Neural cell (in vitro differentiated cells): ENCODE data around the gene ADAMTS17. TPM values are rescaled to one million over a fixed set of nuclear protein-coding genes. Genes with fewer than 3 reads are reported as not detected.

ENCODE experiments used
- H2AFZ ChIP-seq: fragments of 200-600, 300-800 bp; sonication (generic), shearing (Covaris generic); 2 replicates; pipeline ENCODE4 v1.6.0; 2014; ENCODE audit warnings: low read depth, mild to moderate bottlenecking, antibody characterized with exemption, low read length, moderate library complexity
- H3F3A ChIP-seq: fragments of 200-600 bp; shearing (Covaris generic); 2 replicates; pipeline ENCODE4 v1.6.1; 2016; ENCODE audit warnings: mild to moderate bottlenecking, moderate library complexity, mixed read lengths, antibody characterized with exemption, low read length; ENCODE audit not compliant: insufficient read depth, poor library complexity, severe bottlenecking
- H3K27ac ChIP-seq: fragments of 200-600, 300-800 bp; sonication (generic), shearing (Covaris generic); 2 replicates; pipeline ENCODE4 v1.5.1; 2014; ENCODE audit warnings: mild to moderate bottlenecking, low read length, moderate library complexity
- H3K27me3 ChIP-seq: fragments of 300-800, 200-600 bp; sonication (generic), shearing (Covaris generic); 2 replicates; pipeline ENCODE4 v1.6.0; 2014; ENCODE audit warnings: mild to moderate bottlenecking, low read depth, low read length, moderate library complexity; ENCODE audit not compliant: insufficient read depth
- H3K36me3 ChIP-seq: fragments of 300-800, 200-600 bp; sonication (generic), shearing (Covaris generic); 2 replicates; pipeline ENCODE4 v1.5.1; 2014; ENCODE audit warnings: mild to moderate bottlenecking, antibody characterized with exemption, low read length, moderate library complexity; ENCODE audit not compliant: insufficient read depth
- H3K4me2 ChIP-seq: fragments of 300-800, 200-600 bp; sonication (generic), shearing (Covaris generic); 2 replicates; pipeline ENCODE4 v1.6.0; 2014; ENCODE audit warnings: mild to moderate bottlenecking, low read length
- H3K4me3 ChIP-seq: fragments of 300-800, 200-600 bp; sonication (generic), shearing (Covaris generic); 2 replicates; pipeline ENCODE4 v1.5.1; 2014; ENCODE audit warnings: mild to moderate bottlenecking, low read length, moderate library complexity
- H3K79me2 ChIP-seq: fragments of 200-600 bp; shearing (Covaris generic); replicated peaks from 2 replicates; pipeline ENCODE4 v1.6.0; 2014; ENCODE audit warnings: mild to moderate bottlenecking, low read length, moderate library complexity; ENCODE audit not compliant: insufficient read depth
- H3K9ac ChIP-seq: fragments of 300-800, 200-600 bp; sonication (generic), shearing (Covaris generic); 2 replicates; pipeline ENCODE4 v1.6.1; 2016; ENCODE audit warnings: mild to moderate bottlenecking, low read length, mixed read lengths
- H3K9me2 ChIP-seq: fragments of 200-600 bp; shearing (Covaris generic); 2 replicates; pipeline ENCODE4 v1.6.1; 2016; ENCODE audit warnings: mild to moderate bottlenecking, low read length, mixed read lengths; ENCODE audit not compliant: insufficient read depth
- H3K9me3 ChIP-seq: fragments of 200-600, 300-800 bp; sonication (generic), shearing (Covaris generic); 2 replicates; pipeline ENCODE4 v1.6.1; 2016; ENCODE audit warnings: mild to moderate bottlenecking, mixed run types, low read length, moderate library complexity, mixed read lengths
- H4K20me1 ChIP-seq: fragments of 200-600 bp; shearing (Covaris generic); 2 replicates; pipeline ENCODE4 v1.6.1; 2016; ENCODE audit warnings: mild to moderate bottlenecking, mixed run types; ENCODE audit not compliant: insufficient read depth
- CTCF ChIP-seq: fragments of 450-650 bp; IDR thresholded peaks from 2 replicates; pipeline ENCODE4 v1.5.1; 2014; ENCODE audit warnings: antibody characterized with exemption, mild to moderate bottlenecking, moderate library complexity; ENCODE audit not compliant: poor library complexity, severe bottlenecking
- EP300 ChIP-seq: fragments of 450-650 bp; conservative IDR thresholded peaks from 2 replicates; pipeline ENCODE4 v1.6.1; 2014; ENCODE audit warnings: antibody characterized with exemption, mild to moderate bottlenecking, moderate library complexity; ENCODE audit not compliant: poor library complexity, severe bottlenecking
- EZH2 ChIP-seq: fragments of 200-600, 300-800 bp; shearing (Covaris generic), sonication (generic); IDR thresholded peaks from 2 replicates; pipeline ENCODE4 v1.6.1; 2014; ENCODE audit warnings: antibody characterized with exemption, low read length, borderline replicate concordance, mild to moderate bottlenecking; ENCODE audit not compliant: insufficient read depth, poor library complexity, severe bottlenecking
- MXI1 ChIP-seq: fragments of 450-650 bp; conservative IDR thresholded peaks from 2 replicates; pipeline ENCODE4 v1.6.1; 2014; ENCODE audit warnings: antibody characterized with exemption, mild to moderate bottlenecking; ENCODE audit not compliant: poor library complexity, severe bottlenecking
- POLR2AphosphoS5 ChIP-seq: IDR thresholded peaks from 2 replicates; pipeline ENCODE4 v1.6.1; 2012
- RAD21 ChIP-seq: fragments of 450-650 bp; conservative IDR thresholded peaks from 2 replicates; pipeline ENCODE4 v1.6.1; 2014; ENCODE audit warnings: antibody characterized with exemption, mild to moderate bottlenecking, moderate library complexity
- REST ChIP-seq: IDR thresholded peaks from 2 replicates; pipeline ENCODE4 v1.6.1; 2012; ENCODE audit warnings: borderline replicate concordance
- SMC3 ChIP-seq: fragments of 450-650 bp; conservative IDR thresholded peaks from 2 replicates; pipeline ENCODE4 v1.6.1; 2014; ENCODE audit warnings: antibody characterized with exemption, mild to moderate bottlenecking, moderate library complexity; ENCODE audit not compliant: poor library complexity
- TAF1 ChIP-seq: IDR thresholded peaks from 2 replicates; pipeline ENCODE4 v1.6.1; 2012; ENCODE audit warnings: low read depth
- polyA plus RNA-seq: library from polyadenylated mRNA; depleted of rRNA; stranded (reverse); fragments of >200 nt; gene quantifications from 2 replicates; pipeline ENCODE4 v1.2.3, GENCODE V29; 2014

The ADAMTS17 gene
- polyA plus RNA-seq, 1 donor from 2014 or later: 0.04 TPM

GRCh38 chr15:100204771-100205170, 137.0 kb downstream of the ADAMTS17 start:
- Histone ChIP-seq H2AFZ (no peak overlapping the region), H3K27me3 (no peaks in the 10 kb centered on the region), H4K20me1 (no peaks in the 10 kb centered on the region), H3K27ac (no peak overlapping the region), H3F3A (no peaks in the 10 kb centered on the region), H3K36me3 (no peaks in the 10 kb centered on the region), H3K9me3 (no peaks in the 10 kb centered on the region), H3K79me2 (no peaks in the 10 kb centered on the region), H3K9me2 (no peaks in the 10 kb centered on the region), H3K9ac (no peak overlapping the region), H3K4me2 (no peak overlapping the region), H3K4me3 (no peak overlapping the region)
- no peak for TF ChIP-seq RAD21
- TF ChIP-seq CTCF: no peak
- no peak for TF ChIP-seq EZH2
- TF ChIP-seq MXI1: no peak
- no peak for TF ChIP-seq REST
- no peak for TF ChIP-seq SMC3

- Histone ChIP-seq H3K4me2 (no peak overlapping the region), H3K9ac (no peak overlapping the region), H4K20me1 (no peaks in the 10 kb centered on the region), H2AFZ (no peak overlapping the region), H3K4me3 (no peak overlapping the region), H3K27ac (no peak overlapping the region), H3K27me3 (no peaks in the 10 kb centered on the region), H3F3A (no peaks in the 10 kb centered on the region), H3K9me2 (no peaks in the 10 kb centered on the region), H3K36me3 (no peaks in the 10 kb centered on the region), H3K9me3 (no peaks in the 10 kb centered on the region), H3K79me2 (no peaks in the 10 kb centered on the region)
- TF ChIP-seq RAD21: no peak
- TF ChIP-seq SMC3: no peak
- TF ChIP-seq CTCF: no peak
- TF ChIP-seq TAF1: no peak
- no peak for TF ChIP-seq EZH2
- TF ChIP-seq MXI1: no peak
- no peak for TF ChIP-seq POLR2AphosphoS5
- TF ChIP-seq REST: no peak
- TF ChIP-seq EP300: no peak
These were observed 137.6 kb downstream of the ADAMTS17 start for GRCh38 chr15:100204211-100204610.
